Measurements from ENCODE around the gene RORC. TPM values are rescaled to one million over a fixed set of nuclear protein-coding genes. Genes with fewer than 3 reads are reported as not detected.
A peak's percentile ranks its signal among the peaks of the same experiment; 100 is the strongest.

Gene RORC
- polyA plus RNA-seq, 1 of the 3 experiments (the other 2 are of a cell fraction), result not detected

DNA sequence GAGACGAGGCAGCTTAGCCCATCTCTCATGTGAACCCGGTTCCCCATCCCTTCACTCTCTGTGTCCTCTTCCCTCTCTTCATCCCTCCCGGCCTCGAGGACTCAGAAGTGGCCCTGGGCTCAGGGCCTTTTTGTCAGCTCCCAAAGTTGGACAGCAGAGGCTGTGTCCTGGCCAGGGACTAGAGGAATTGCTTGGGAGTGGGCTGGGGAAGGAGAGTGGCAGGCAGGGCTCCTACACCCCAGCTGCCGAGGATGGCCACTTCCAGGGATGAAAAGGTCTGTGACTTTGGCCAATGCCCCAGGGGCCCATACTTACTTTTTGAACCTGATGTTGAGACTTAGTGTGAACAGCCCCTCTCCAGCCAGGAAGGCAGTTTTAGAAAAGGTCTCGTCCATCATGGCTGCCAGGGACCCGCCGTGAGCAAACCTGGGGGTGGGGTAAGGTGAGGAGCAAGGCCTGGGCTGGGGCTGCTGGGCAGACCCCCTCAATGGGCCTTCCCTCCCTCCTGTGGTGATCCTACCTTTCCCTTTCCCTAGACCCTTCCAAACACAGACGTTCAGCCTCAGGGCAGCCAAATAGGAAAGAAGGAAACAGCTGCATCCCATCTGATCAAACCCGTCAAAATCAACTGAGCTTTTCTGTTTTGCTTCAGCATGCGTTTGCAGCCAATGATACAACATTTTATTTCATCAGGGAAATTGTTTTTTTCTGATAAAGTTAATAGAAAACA lies 16.4 kb upstream of the RORC start:
- Histone ChIP-seq H3K36me3 (replicated peaks in 1 of 2; ENCODE audit: control insufficient read depth in 1 of 2, insufficient read depth in 2 of 2, low read length in 1 of 2) (no peaks in the 10 kb centered on the region), H3K9me3 (no peaks in the 10 kb centered on the region), H3K79me2 (ENCODE audit: insufficient read depth) (no peaks in the 10 kb centered on the region), H3K27ac (ENCODE audit: low read depth in 2 of 2, low read length in 1 of 2) (peak overlapping the region in 1 of 2 experiments; percentile 44; a peak in 2 of 4 replicates), H2AFZ (ENCODE audit: low read depth) (no peak overlapping the region), H3K27me3 (ENCODE audit: insufficient read depth) (peaks cover 5% of the 10 kb centered on the region; the same call in 1 of the 2 replicates), H4K20me1 (ENCODE audit: insufficient read depth) (no peaks in the 10 kb centered on the region), H3K4me3 (ENCODE audit: low read depth in 2 of 2, low read length in 1 of 2) (no peak overlapping the region), H3K4me2 (no peak overlapping the region), H3F3A (replicated peaks; ENCODE audit: insufficient read depth) (no peaks in the 10 kb centered on the region), H3K4me1 (ENCODE audit: control insufficient read depth in 1 of 2, insufficient read depth in 2 of 2, low read depth in 1 of 2, low read length in 1 of 2) (peaks cover 0 to 40% of the 10 kb centered on the region in 2 experiments; a peak in 1 of 4 replicates), H3K9ac (no peak overlapping the region), H3K9me2 (no peaks in the 10 kb centered on the region)
- CTCF ChIA-PET, result interaction anchor here (0.7 to 6.8 kb wide), 11 partner anchors 10 to 252 kb away, joined by 3 to 50 read pairs (median 3); partner anchors contain the start of gene CELF3
- DNase-seq, result peak; percentile 84
- POLR2A ChIA-PET, result interaction anchor here (0.6 to 1.4 kb wide), 2 partner anchors 18 to 62 kb away, joined by 5 to 7 read pairs; partner anchors contain the start of gene THEM4
- WGBS (ENCODE audit: low lambda C conversion rate), result 42% methylated on average over 11 of the region's 11 CpGs
- TF ChIP-seq RFX5 (IDR thresholded peaks at IDR 0.05; ENCODE audit: low read length), result no peak
- no peak for TF ChIP-seq RAD21 (IDR thresholded peaks at IDR 0.05; ENCODE audit: low read length)
- TF ChIP-seq, protein P1, sequence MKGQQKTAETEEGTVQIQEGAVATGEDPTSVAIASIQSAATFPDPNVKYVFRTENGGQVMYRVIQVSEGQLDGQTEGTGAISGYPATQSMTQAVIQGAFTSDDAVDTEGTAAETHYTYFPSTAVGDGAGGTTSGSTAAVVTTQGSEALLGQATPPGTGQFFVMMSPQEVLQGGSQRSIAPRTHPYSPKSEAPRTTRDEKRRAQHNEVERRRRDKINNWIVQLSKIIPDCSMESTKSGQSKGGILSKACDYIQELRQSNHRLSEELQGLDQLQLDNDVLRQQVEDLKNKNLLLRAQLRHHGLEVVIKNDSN (IDR thresholded peaks at IDR 0.05; ENCODE audit: borderline replicate concordance, low read depth), result no peak
- TF ChIP-seq GATA2 (CRISPR knock-in tag; IDR thresholded peaks at IDR 0.05), result peak; percentile 52
- TF ChIP-seq YY1 (IDR thresholded peaks at IDR 0.05; ENCODE audit: low read depth), result no peak
- TF ChIP-seq NRF1 (IDR thresholded peaks at IDR 0.05; ENCODE audit: low read depth, low read length), result no peak
- TF ChIP-seq EZH2phosphoT487 (IDR thresholded peaks at IDR 0.05; ENCODE audit: borderline replicate concordance, low read depth), result no peak
- TF ChIP-seq GABPA (IDR thresholded peaks at IDR 0.05; ENCODE audit: low read depth), result no peak
- no peak for TF ChIP-seq FOSL2 (IDR thresholded peaks at IDR 0.05; ENCODE audit: borderline replicate concordance, low read depth)
- 0 out of 2 replicates have a peak, but pooled peaks have one; percentile 15 for TF ChIP-seq TCF12 (IDR thresholded peaks at IDR 0.05)
- no peak for TF ChIP-seq TAF1 (IDR thresholded peaks at IDR 0.05; ENCODE audit: borderline replicate concordance, low read depth, low read length)
- TF ChIP-seq JUND (IDR thresholded peaks at IDR 0.05), result no peak
- no peak for TF ChIP-seq RXRA (IDR thresholded peaks at IDR 0.05; ENCODE audit: borderline replicate concordance, low read depth)
- no peak for TF ChIP-seq ELF1 (IDR thresholded peaks at IDR 0.05)
- no peak for TF ChIP-seq CHD2 (IDR thresholded peaks at IDR 0.05; ENCODE audit: low read length, partially characterized antibody)
- no peak for TF ChIP-seq USF2 (IDR thresholded peaks at IDR 0.05; ENCODE audit: borderline replicate concordance, low read depth, low read length)
- peak; percentile 67; the same call in 1 of the 2 replicates for TF ChIP-seq FOXJ3 (CRISPR knock-in tag; IDR thresholded peaks at IDR 0.05)
- no peak for TF ChIP-seq FOXM1 (IDR thresholded peaks at IDR 0.05; ENCODE audit: low read depth)
- TF ChIP-seq, protein P2, sequence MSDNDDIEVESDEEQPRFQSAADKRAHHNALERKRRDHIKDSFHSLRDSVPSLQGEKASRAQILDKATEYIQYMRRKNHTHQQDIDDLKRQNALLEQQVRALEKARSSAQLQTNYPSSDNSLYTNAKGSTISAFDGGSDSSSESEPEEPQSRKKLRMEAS (IDR thresholded peaks at IDR 0.05; ENCODE audit: low read depth), result no peak
- no peak for TF ChIP-seq POLR2AphosphoS5 (IDR thresholded peaks at IDR 0.05; ENCODE audit: low read depth, low read length)
- TF ChIP-seq CTCF (IDR thresholded peaks at IDR 0.05), result no peak
- TF ChIP-seq NFIC (IDR thresholded peaks at IDR 0.05; ENCODE audit: borderline replicate concordance), result no peak
- TF ChIP-seq SIN3A (IDR thresholded peaks at IDR 0.05; ENCODE audit: borderline replicate concordance, low read depth, low read length), result no peak
- no peak; the same call in 1 of the 2 replicates for TF ChIP-seq MXI1 (IDR thresholded peaks at IDR 0.05; ENCODE audit: low read depth, low read length)
- peak in 1 of 2 experiments; percentile 45; a peak in 2 of 4 replicates for TF ChIP-seq EP300 (IDR thresholded peaks at IDR 0.05; ENCODE audit: borderline replicate concordance in 1 of 2, low read depth in 1 of 2, low read length in 1 of 2)
- TF ChIP-seq SMC3 (IDR thresholded peaks at IDR 0.05; ENCODE audit: low read depth, low read length), result no peak
- TF ChIP-seq IRF3 (IDR thresholded peaks at IDR 0.05; ENCODE audit: low read depth, low read length), result no peak
- TF ChIP-seq, protein P3, sequence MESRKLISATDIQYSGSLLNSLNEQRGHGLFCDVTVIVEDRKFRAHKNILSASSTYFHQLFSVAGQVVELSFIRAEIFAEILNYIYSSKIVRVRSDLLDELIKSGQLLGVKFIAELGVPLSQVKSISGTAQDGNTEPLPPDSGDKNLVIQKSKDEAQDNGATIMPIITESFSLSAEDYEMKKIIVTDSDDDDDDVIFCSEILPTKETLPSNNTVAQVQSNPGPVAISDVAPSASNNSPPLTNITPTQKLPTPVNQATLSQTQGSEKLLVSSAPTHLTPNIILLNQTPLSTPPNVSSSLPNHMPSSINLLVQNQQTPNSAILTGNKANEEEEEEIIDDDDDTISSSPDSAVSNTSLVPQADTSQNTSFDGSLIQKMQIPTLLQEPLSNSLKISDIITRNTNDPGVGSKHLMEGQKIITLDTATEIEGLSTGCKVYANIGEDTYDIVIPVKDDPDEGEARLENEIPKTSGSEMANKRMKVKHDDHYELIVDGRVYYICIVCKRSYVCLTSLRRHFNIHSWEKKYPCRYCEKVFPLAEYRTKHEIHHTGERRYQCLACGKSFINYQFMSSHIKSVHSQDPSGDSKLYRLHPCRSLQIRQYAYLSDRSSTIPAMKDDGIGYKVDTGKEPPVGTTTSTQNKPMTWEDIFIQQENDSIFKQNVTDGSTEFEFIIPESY (IDR thresholded peaks at IDR 0.05; ENCODE audit: borderline replicate concordance, low read depth), result no peak

Data from SK-N-SH (cell line).